Gastroesophageal sphincter (tissue), 3 donors: ENCODE results near the gene ALG12.

ENCODE experiments used
- POLR2AphosphoS5 ChIP-seq: sonication (generic); formaldehyde crosslinking; IDR thresholded peaks from one replicate; pipeline ENCODE4 v1.6.1; 2017; ENCODE audit warnings: antibody characterized with exemption
- TF ChIP-seq, protein P1 (sequence below), 4 experiments: fragments of 200-600 bp in 2 of 4; fragments of 450-650 bp in 2 of 4; sonication (generic) in 1 of 4; IDR thresholded peaks; one replicate each; pipeline ENCODE4 v1.5.1; 2017 to 2019; ENCODE audit warnings: antibody characterized with exemption in 4 of 4, mild to moderate bottlenecking in 2 of 4, moderate library complexity in 2 of 4

- TF ChIP-seq, protein P1, sequence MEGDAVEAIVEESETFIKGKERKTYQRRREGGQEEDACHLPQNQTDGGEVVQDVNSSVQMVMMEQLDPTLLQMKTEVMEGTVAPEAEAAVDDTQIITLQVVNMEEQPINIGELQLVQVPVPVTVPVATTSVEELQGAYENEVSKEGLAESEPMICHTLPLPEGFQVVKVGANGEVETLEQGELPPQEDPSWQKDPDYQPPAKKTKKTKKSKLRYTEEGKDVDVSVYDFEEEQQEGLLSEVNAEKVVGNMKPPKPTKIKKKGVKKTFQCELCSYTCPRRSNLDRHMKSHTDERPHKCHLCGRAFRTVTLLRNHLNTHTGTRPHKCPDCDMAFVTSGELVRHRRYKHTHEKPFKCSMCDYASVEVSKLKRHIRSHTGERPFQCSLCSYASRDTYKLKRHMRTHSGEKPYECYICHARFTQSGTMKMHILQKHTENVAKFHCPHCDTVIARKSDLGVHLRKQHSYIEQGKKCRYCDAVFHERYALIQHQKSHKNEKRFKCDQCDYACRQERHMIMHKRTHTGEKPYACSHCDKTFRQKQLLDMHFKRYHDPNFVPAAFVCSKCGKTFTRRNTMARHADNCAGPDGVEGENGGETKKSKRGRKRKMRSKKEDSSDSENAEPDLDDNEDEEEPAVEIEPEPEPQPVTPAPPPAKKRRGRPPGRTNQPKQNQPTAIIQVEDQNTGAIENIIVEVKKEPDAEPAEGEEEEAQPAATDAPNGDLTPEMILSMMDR (IDR thresholded peaks at IDR 0.05), result no peak
- no peak for TF ChIP-seq POLR2AphosphoS5
These were observed 31.7 kb upstream of the ALG12 start for GRCh38 chr22:49949914-49950292.
